Measurements from ENCODE around the gene KAZN.

The KAZN gene

GRCh38 chr1:14974361-14974760, 375.9 kb downstream of the KAZN start:
- ChIA-PET CTCF (interaction anchor here (0.6 to 0.7 kb wide), 2 partner anchors 13 to 194 kb away, joined by 3 to 5 read pairs; no protein-coding TSS in a partner anchor), POLR2A (no interaction called here)
- DNase-seq (ENCODE audit: extremely low spot score), result no peak
- TF ChIP-seq NFRKB (IDR thresholded peaks at IDR 0.05) (no peak), SP1 (IDR thresholded peaks at IDR 0.05) (no peak), CTBP1 (IDR thresholded peaks at IDR 0.05; ENCODE audit: borderline replicate concordance) (no peak), L3MBTL2 (conservative IDR thresholded peaks at IDR 0.05) (no peak), FOXK2 (IDR thresholded peaks at IDR 0.05) (no peak), FOXA1 (IDR thresholded peaks at IDR 0.05) (no peak), ELF4 (IDR thresholded peaks at IDR 0.05) (no peak), SUZ12 (IDR thresholded peaks at IDR 0.05) (no peak), TARDBP (IDR thresholded peaks at IDR 0.05) (no peak), LEF1 (IDR thresholded peaks at IDR 0.05; ENCODE audit: borderline replicate concordance) (no peak), HDGF (IDR thresholded peaks at IDR 0.05; ENCODE audit: borderline replicate concordance) (no peak), PKNOX1 (IDR thresholded peaks at IDR 0.05) (no peak), BHLHE40 (IDR thresholded peaks at IDR 0.05; ENCODE audit: borderline replicate concordance) (no peak), ARNT (IDR thresholded peaks at IDR 0.05) (no peak)

- DNase-seq (ENCODE audit: extremely low spot score), result no peak
- TF ChIP-seq FOXM1 (IDR thresholded peaks at IDR 0.05; ENCODE audit: borderline replicate concordance), result no peak
- no peak for TF ChIP-seq ZNF384 (IDR thresholded peaks at IDR 0.05)
- no peak for TF ChIP-seq CTBP1 (IDR thresholded peaks at IDR 0.05; ENCODE audit: borderline replicate concordance)
- TF ChIP-seq FOXK2 (IDR thresholded peaks at IDR 0.05), result no peak
- no peak for TF ChIP-seq HDGF (IDR thresholded peaks at IDR 0.05; ENCODE audit: borderline replicate concordance)
- no peak for TF ChIP-seq FOXA1 (IDR thresholded peaks at IDR 0.05)
- no peak for TF ChIP-seq BHLHE40 (IDR thresholded peaks at IDR 0.05; ENCODE audit: borderline replicate concordance)
- no peak for TF ChIP-seq TARDBP (IDR thresholded peaks at IDR 0.05)
- no peak for TF ChIP-seq L3MBTL2 (conservative IDR thresholded peaks at IDR 0.05)
- no peak for TF ChIP-seq SUZ12 (IDR thresholded peaks at IDR 0.05)
- TF ChIP-seq ELF4 (IDR thresholded peaks at IDR 0.05), result no peak
- TF ChIP-seq NFRKB (IDR thresholded peaks at IDR 0.05), result no peak
- no peak for TF ChIP-seq ARNT (IDR thresholded peaks at IDR 0.05)
- TF ChIP-seq PKNOX1 (IDR thresholded peaks at IDR 0.05), result no peak
- CTCF ChIA-PET, result interaction anchor here (0.6 kb wide), 1 partner anchor 12 kb away, joined by 5 read pairs; no protein-coding TSS in a partner anchor
- POLR2A ChIA-PET, result no interaction called here
These were observed 376.6 kb downstream of the KAZN start for GRCh38 chr1:14975119-14975518.

- POLR2A ChIA-PET, result no interaction called here
- no peak for TF ChIP-seq PKNOX1 (IDR thresholded peaks at IDR 0.05)
- TF ChIP-seq FOXM1 (IDR thresholded peaks at IDR 0.05; ENCODE audit: borderline replicate concordance), result no peak
- TF ChIP-seq LEF1 (IDR thresholded peaks at IDR 0.05; ENCODE audit: borderline replicate concordance), result no peak
- TF ChIP-seq TARDBP (IDR thresholded peaks at IDR 0.05), result no peak
- no peak for TF ChIP-seq CTBP1 (IDR thresholded peaks at IDR 0.05; ENCODE audit: borderline replicate concordance)
- no peak for TF ChIP-seq ARNT (IDR thresholded peaks at IDR 0.05)
- no peak for TF ChIP-seq FOXA1 (IDR thresholded peaks at IDR 0.05)
- TF ChIP-seq ELF4 (IDR thresholded peaks at IDR 0.05), result no peak
- no peak for TF ChIP-seq BHLHE40 (IDR thresholded peaks at IDR 0.05; ENCODE audit: borderline replicate concordance)
- TF ChIP-seq HDGF (IDR thresholded peaks at IDR 0.05; ENCODE audit: borderline replicate concordance), result no peak
- no peak for TF ChIP-seq L3MBTL2 (conservative IDR thresholded peaks at IDR 0.05)
- no peak for TF ChIP-seq SUZ12 (IDR thresholded peaks at IDR 0.05)
- TF ChIP-seq SP1 (IDR thresholded peaks at IDR 0.05), result no peak
- TF ChIP-seq FOXK2 (IDR thresholded peaks at IDR 0.05), result no peak
- no peak for TF ChIP-seq NFRKB (IDR thresholded peaks at IDR 0.05)
- no peak for TF ChIP-seq ZNF384 (IDR thresholded peaks at IDR 0.05)
- CTCF ChIA-PET, result no interaction called here
- DNase-seq (ENCODE audit: extremely low spot score), result no peak
These were observed 377.8 kb downstream of the KAZN start for GRCh38 chr1:14976256-14976655.

GRCh38 chr1:14977338-14977931, 378.9 kb downstream of the KAZN start:
- TF ChIP-seq LEF1 (IDR thresholded peaks at IDR 0.05; ENCODE audit: borderline replicate concordance), result no peak
- no peak for TF ChIP-seq ZNF384 (IDR thresholded peaks at IDR 0.05)
- TF ChIP-seq SP1 (IDR thresholded peaks at IDR 0.05), result no peak
- no peak for TF ChIP-seq CTBP1 (IDR thresholded peaks at IDR 0.05; ENCODE audit: borderline replicate concordance)
- no peak for TF ChIP-seq HDGF (IDR thresholded peaks at IDR 0.05; ENCODE audit: borderline replicate concordance)
- TF ChIP-seq NFRKB (IDR thresholded peaks at IDR 0.05), result no peak
- TF ChIP-seq FOXM1 (IDR thresholded peaks at IDR 0.05; ENCODE audit: borderline replicate concordance), result no peak
- DNase-seq (ENCODE audit: extremely low spot score), result no peak
- CTCF ChIA-PET, result interaction anchor here (0.7 kb wide), 1 partner anchor 23 kb away, joined by 4 read pairs; no protein-coding TSS in a partner anchor
- POLR2A ChIA-PET, result no interaction called here

- no peak for TF ChIP-seq NFRKB (IDR thresholded peaks at IDR 0.05)
- TF ChIP-seq SUZ12 (IDR thresholded peaks at IDR 0.05), result no peak
- no peak for TF ChIP-seq FOXK2 (IDR thresholded peaks at IDR 0.05)
- no peak for TF ChIP-seq L3MBTL2 (conservative IDR thresholded peaks at IDR 0.05)
- TF ChIP-seq ZNF384 (IDR thresholded peaks at IDR 0.05), result no peak
- no peak for TF ChIP-seq HDGF (IDR thresholded peaks at IDR 0.05; ENCODE audit: borderline replicate concordance)
- no peak for TF ChIP-seq FOXA1 (IDR thresholded peaks at IDR 0.05)
- TF ChIP-seq BHLHE40 (IDR thresholded peaks at IDR 0.05; ENCODE audit: borderline replicate concordance), result no peak
- no peak for TF ChIP-seq ARNT (IDR thresholded peaks at IDR 0.05)
- TF ChIP-seq FOXM1 (IDR thresholded peaks at IDR 0.05; ENCODE audit: borderline replicate concordance), result no peak
- no peak for TF ChIP-seq ELF4 (IDR thresholded peaks at IDR 0.05)
- no peak for TF ChIP-seq LEF1 (IDR thresholded peaks at IDR 0.05; ENCODE audit: borderline replicate concordance)
- TF ChIP-seq TARDBP (IDR thresholded peaks at IDR 0.05), result no peak
- no peak for TF ChIP-seq CTBP1 (IDR thresholded peaks at IDR 0.05; ENCODE audit: borderline replicate concordance)
- no peak for TF ChIP-seq SP1 (IDR thresholded peaks at IDR 0.05)
- no peak for TF ChIP-seq PKNOX1 (IDR thresholded peaks at IDR 0.05)
- CTCF ChIA-PET, result interaction anchor here (0.6 kb wide), 1 partner anchor 193 kb away, joined by 3 read pairs; no protein-coding TSS in a partner anchor
- POLR2A ChIA-PET, result no interaction called here
- no peak for DNase-seq (ENCODE audit: extremely low spot score)
These were observed 382.2 kb downstream of the KAZN start for GRCh38 chr1:14980621-14981218.

All from HEK293T (cell line).